Measurements from ENCODE around the gene ALPL. TPM values are rescaled to one million over a fixed set of nuclear protein-coding genes. Genes with fewer than 3 reads are reported as not detected.

ALPL gene
- total RNA-seq, 4 donors from 2014 or later = 1.6 to 8.6 (median 1.8) TPM

- in situ Hi-C loops (cut with MboI; ENCODE audit: low pct_ligation_motif_present in 1 of 4, low pct_unique_long_range_greater_than_20kb in 1 of 4, low sequenced_read_pairs in 3 of 4) = no loop called here
- intact Hi-C loops (cut with DNase I; ENCODE audit: low total_unique reads) = no loop called here
- 38 to 68% methylated on average over 2 to 9 of the region's 9 CpGs for WGBS, 2 donors (ENCODE audit: low coverage in 1 of 2)
Observed at GRCh38 chr1:21585037-21585436, 75.8 kb downstream of the ALPL start.

GRCh38 chr1:21586222-21586621 lies 77.0 kb downstream of the ALPL start:
- in situ Hi-C loops (cut with MboI; ENCODE audit: low pct_ligation_motif_present in 1 of 4, low pct_unique_long_range_greater_than_20kb in 1 of 4, low sequenced_read_pairs in 3 of 4) (no loop called here), intact Hi-C loops (cut with DNase I; ENCODE audit: low total_unique reads) (no loop called here)
- Histone ChIP-seq H3K4me3 (no peak overlapping the region), H3K27ac (no peak overlapping the region), H3K36me3 (no peaks in the 10 kb centered on the region), H3K9me3 (no peaks in the 10 kb centered on the region), H3K27me3 (peaks cover 16% of the 10 kb centered on the region), H3K4me1 (peaks cover 0 to 18% (median 3%) of the 10 kb centered on the region in 4 donors)
- TF ChIP-seq POLR2AphosphoS5 (IDR thresholded peaks at IDR 0.05) = no peak
- TF ChIP-seq POLR2A (IDR thresholded peaks at IDR 0.05) = no peak
- no peak for TF ChIP-seq EP300 (IDR thresholded peaks at IDR 0.05; ENCODE audit: low read depth)
- no peak for TF ChIP-seq CTCF (IDR thresholded peaks at IDR 0.05)
- DNase-seq = no peak
- WGBS, 2 donors (ENCODE audit: low coverage in 1 of 2) = 52% methylated on average over 8 of the region's 12 CpGs; no CpG with 5 or more reads in 1 of the 2 donors

More at GRCh38 chr1:21585037-21585436, 75.8 kb downstream of the ALPL start:
- DNase-seq = no peak
- H3K9me3 ChIP-seq = no peaks in the 10 kb centered on the region
- H3K36me3 ChIP-seq = no peaks in the 10 kb centered on the region
- peaks cover 4% of the 10 kb centered on the region for H3K27me3 ChIP-seq
- TF ChIP-seq POLR2AphosphoS5 (IDR thresholded peaks at IDR 0.05) (no peak), EP300 (IDR thresholded peaks at IDR 0.05; ENCODE audit: low read depth) (no peak), CTCF (IDR thresholded peaks at IDR 0.05) (no peak), POLR2A (IDR thresholded peaks at IDR 0.05) (no peak)
- H3K27ac ChIP-seq = no peak overlapping the region
- H3K4me1 ChIP-seq = peaks cover 0 to 9% (median 3%) of the 10 kb centered on the region in 4 donors
- no peak overlapping the region for H3K4me3 ChIP-seq

- no peaks in the 10 kb centered on the region for H3K36me3 ChIP-seq
Observed at GRCh38 chr1:21586846-21587601, 77.8 kb downstream of the ALPL start.

GRCh38 chr1:21587602-21587953 lies 78.4 kb downstream of the ALPL start:
- H3K4me3 ChIP-seq = no peak overlapping the region
- no peak overlapping the region for H3K27ac ChIP-seq
- WGBS, 2 donors (ENCODE audit: low coverage in 1 of 2) = 89% methylated on average over 5 of the region's 5 CpGs; no CpG with 5 or more reads in 1 of the 2 donors
- peaks cover 0 to 18% (median 3%) of the 10 kb centered on the region in 4 donors for H3K4me1 ChIP-seq
- no peaks in the 10 kb centered on the region for H3K36me3 ChIP-seq
- no peak for DNase-seq
- peaks cover 22% of the 10 kb centered on the region for H3K27me3 ChIP-seq
- TF ChIP-seq EP300 (IDR thresholded peaks at IDR 0.05; ENCODE audit: low read depth) (no peak), POLR2AphosphoS5 (IDR thresholded peaks at IDR 0.05) (no peak), CTCF (IDR thresholded peaks at IDR 0.05) (no peak), POLR2A (IDR thresholded peaks at IDR 0.05) (no peak)
- no peaks in the 10 kb centered on the region for H3K9me3 ChIP-seq
- in situ Hi-C loops (cut with MboI; ENCODE audit: low pct_ligation_motif_present in 1 of 4, low pct_unique_long_range_greater_than_20kb in 1 of 4, low sequenced_read_pairs in 3 of 4) = no loop called here
- intact Hi-C loops (cut with DNase I; ENCODE audit: low total_unique reads) = no loop called here

More at GRCh38 chr1:21586846-21587601, 77.8 kb downstream of the ALPL start:
- peak; percentile 25 for DNase-seq
- in situ Hi-C loops (cut with MboI; ENCODE audit: low pct_ligation_motif_present in 1 of 4, low pct_unique_long_range_greater_than_20kb in 1 of 4, low sequenced_read_pairs in 3 of 4) = no loop called here
- Histone ChIP-seq H3K27ac (no peak overlapping the region), H3K4me3 (no peak overlapping the region), H3K27me3 (peaks cover 22% of the 10 kb centered on the region), H3K4me1 (peaks cover 0 to 18% (median 3%) of the 10 kb centered on the region in 4 donors), H3K9me3 (no peaks in the 10 kb centered on the region)
- intact Hi-C loops (cut with DNase I; ENCODE audit: low total_unique reads) = no loop called here
- no peak for TF ChIP-seq EP300 (IDR thresholded peaks at IDR 0.05; ENCODE audit: low read depth)
- no peak for TF ChIP-seq POLR2AphosphoS5 (IDR thresholded peaks at IDR 0.05)
- TF ChIP-seq CTCF (IDR thresholded peaks at IDR 0.05) = no peak
- TF ChIP-seq POLR2A (IDR thresholded peaks at IDR 0.05) = no peak
- WGBS, 2 donors (ENCODE audit: low coverage in 1 of 2) = 32% methylated on average over 24 of the region's 24 CpGs; no CpG with 5 or more reads in 1 of the 2 donors
